HL-60 (cell line): ENCODE measurements around the gene CORO6.

ENCODE experiments used
- DNase-seq, 2 experiments: peaks; one replicate each; pipeline ENCODE4 v3.0.0-alpha.2; 2010 to 2020; ENCODE audit warnings: low read depth in 1 of 2, low spot score in 1 of 2
- H3K27ac ChIP-seq: fragments of 250-450 bp; sonication (Bioruptor Pico); replicated peaks from 2 replicates; pipeline ENCODE4 v1.5.1; 2020; ENCODE audit warnings: mild to moderate bottlenecking, moderate library complexity
- H3K27me3 ChIP-seq: fragments of 250-450 bp; sonication (Bioruptor Pico); 2 replicates; pipeline ENCODE4 v1.5.1; 2021; ENCODE audit warnings: mild to moderate bottlenecking, moderate library complexity; ENCODE audit not compliant: insufficient read depth, poor library complexity, severe bottlenecking
- H3K4me3 ChIP-seq: replicated peaks from 2 replicates; pipeline ENCODE4 v1.5.1; 2011; ENCODE audit warnings: mild to moderate bottlenecking, control low read depth, low read length; ENCODE audit not compliant: insufficient read depth
- CTCF ChIP-seq: IDR thresholded peaks from one replicate; pipeline ENCODE4 v1.5.1; 2011; ENCODE audit warnings: low read length, control low read depth, inconsistent platforms; ENCODE audit not compliant: insufficient read depth
- GABPA ChIP-seq: IDR thresholded peaks from 2 replicates; pipeline ENCODE4 v1.6.1; 2012; ENCODE audit warnings: low read depth
- POLR2AphosphoS5 ChIP-seq: IDR thresholded peaks from 2 replicates; pipeline ENCODE4 v1.6.1; 2012; ENCODE audit warnings: low read depth
- REST ChIP-seq: IDR thresholded peaks from 2 replicates; pipeline ENCODE4 v1.6.1; 2012; ENCODE audit warnings: low read depth; ENCODE audit not compliant: insufficient replicate concordance
- SPI1 ChIP-seq: IDR thresholded peaks from 2 replicates; pipeline ENCODE4 v1.6.1; 2012; ENCODE audit warnings: low read depth, mild to moderate bottlenecking, borderline replicate concordance

The CORO6 gene

DNA sequence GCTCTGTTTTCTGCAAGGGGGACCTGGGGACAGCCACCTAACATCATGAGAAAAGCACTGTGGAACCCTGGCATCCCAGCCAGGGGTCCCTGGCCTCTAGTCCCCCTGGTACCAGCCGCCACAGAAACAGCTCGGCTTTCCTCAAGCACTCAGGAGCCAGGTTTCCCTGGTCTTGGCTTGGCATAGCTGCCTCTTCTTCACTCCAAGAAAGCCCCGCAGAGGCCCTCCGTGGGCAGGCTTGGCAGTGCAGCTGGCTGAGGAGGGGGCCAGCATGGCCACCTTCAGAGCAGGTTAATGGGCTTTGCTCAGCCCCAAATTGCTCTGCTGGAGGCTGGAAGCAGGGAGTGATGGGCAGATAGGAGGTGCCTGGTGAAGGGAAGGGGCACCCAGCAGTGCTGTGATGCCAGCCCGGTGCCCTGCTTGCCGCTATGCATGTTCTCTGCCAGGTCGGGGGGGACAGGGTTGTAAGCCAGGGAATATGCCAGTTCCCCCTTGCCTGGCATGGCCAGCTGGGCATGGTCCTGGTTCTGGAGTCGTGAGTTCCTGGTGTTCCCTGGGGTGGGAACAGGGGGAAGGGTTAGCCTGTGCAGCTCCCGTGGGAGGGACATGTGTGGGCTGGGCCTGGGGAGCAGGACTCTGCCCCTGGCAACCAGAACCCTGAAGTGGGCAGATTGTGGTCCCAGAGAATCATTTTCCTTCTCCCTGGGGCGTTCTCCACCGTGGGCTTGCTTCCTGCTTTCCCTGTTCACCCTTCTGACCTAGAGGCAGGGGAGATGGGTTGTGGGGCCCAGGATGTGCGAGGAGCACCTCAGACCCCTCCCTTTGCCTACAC is 26.6 kb downstream of the CORO6 start:
- Histone ChIP-seq H3K27me3 (no peaks in the 10 kb centered on the region), H3K4me3 (no peak overlapping the region), H3K27ac (no peak overlapping the region)
- TF ChIP-seq POLR2AphosphoS5 (no peak), CTCF (no peak), SPI1 (no peak), GABPA (no peak)
- no peak for DNase-seq

GRCh38 chr17:29595107-29595942 is 27.4 kb downstream of the CORO6 start:
- no peaks in the 10 kb centered on the region for H3K27me3 ChIP-seq
- no peak for DNase-seq
- H3K27ac ChIP-seq, result no peak overlapping the region
- no peak overlapping the region for H3K4me3 ChIP-seq
- TF ChIP-seq POLR2AphosphoS5, result no peak
- TF ChIP-seq GABPA, result no peak

GRCh38 chr17:29594519-29595090 is 28.1 kb downstream of the CORO6 start:
- Histone ChIP-seq H3K4me3 (0 out of 2 replicates have a peak overlapping the region, but pooled peaks have one; percentile 70), H3K27me3 (no peaks in the 10 kb centered on the region), H3K27ac (no peak overlapping the region)
- no peak for DNase-seq
- TF ChIP-seq CTCF, result no peak
- no peak for TF ChIP-seq REST
- no peak for TF ChIP-seq POLR2AphosphoS5

DNA sequence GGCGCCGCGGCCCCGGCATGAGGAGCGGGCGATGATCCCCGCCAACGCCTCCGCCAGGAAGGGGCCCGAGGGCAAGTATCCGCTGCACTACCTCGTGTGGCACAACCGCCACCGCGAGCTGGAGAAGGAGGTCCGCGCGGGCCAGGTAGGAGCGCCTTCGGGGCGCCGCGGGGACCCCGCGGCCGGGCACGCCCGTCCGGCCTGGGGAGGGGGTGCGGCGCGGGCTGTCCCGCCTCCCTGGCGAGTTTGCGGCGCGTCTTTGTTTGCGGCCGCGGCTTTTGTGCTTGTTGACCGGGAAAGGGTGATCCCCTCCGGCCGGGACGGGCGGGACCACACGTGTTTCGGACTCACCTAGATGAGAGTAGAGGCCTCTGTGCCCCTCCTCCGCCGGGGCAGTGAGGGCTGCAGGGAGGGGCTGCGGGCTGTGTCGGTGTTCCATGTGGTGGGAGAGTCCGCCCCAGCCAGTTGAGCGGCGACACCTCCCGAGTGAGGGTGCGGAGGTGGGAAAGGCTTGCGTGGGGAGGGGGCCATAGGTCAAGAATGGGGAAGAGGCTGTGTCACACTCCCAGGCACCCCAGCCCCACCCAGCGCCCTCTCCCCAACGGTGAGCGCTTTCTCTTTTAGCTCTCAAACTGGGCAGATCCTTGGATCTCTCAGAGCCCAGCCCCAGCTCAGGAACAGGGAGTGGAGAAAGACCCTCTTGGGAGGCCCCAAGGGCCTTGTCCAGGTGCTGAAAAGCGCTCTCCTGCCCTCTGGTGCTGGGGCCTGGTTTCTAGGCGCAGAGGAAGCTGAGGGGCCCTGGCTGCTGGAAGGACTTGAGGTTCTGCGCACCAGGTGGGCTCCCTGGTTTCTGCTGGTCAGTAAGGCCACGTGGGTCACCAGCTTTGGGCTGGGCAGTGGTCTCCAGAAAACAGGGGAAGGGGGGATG is 28.9 kb downstream of the CORO6 start:
- DNase-seq, result peak in 1 of 2 experiments; percentile 38
- H3K27me3 ChIP-seq, result no peaks in the 10 kb centered on the region
- no peak overlapping the region; the same call in 1 of the 2 replicates for H3K27ac ChIP-seq

More for the DNA sequence above, 28.9 kb downstream of the CORO6 start:
- peak overlapping the region; percentile 70 for H3K4me3 ChIP-seq
- TF ChIP-seq SPI1 (peak; percentile 10; the same call in 1 of the 2 replicates), REST (peak; percentile 99), CTCF (no peak)
